ENCODE measurements around the gene CD300C.
A peak's percentile ranks its signal among the peaks of the same experiment; 100 is the strongest.
"Not testable (repeated sequence)": the region's sequence is repeated elsewhere in the genome, so short reads cannot be mapped to it uniquely, and the experiment has no call there.

The CD300C gene

GRCh38 chr17:74539281-74539820, 6.6 kb downstream of the CD300C start:
- intact Hi-C loops (cut with DNase I), result no loop called here
- DNase-seq, result peak in 1 of 10 donors; percentile 47

GRCh38 chr17:74536890-74537289, 9.0 kb downstream of the CD300C start:
- DNase-seq, result no peak
- intact Hi-C loops (cut with DNase I), result no loop called here

- DNase-seq, result peak in 6 of 10 donors; percentile 10 to 87 (median 32)
- intact Hi-C loops (cut with DNase I), result no loop called here
These were observed 13.8 kb downstream of the CD300C start for GRCh38 chr17:74532115-74532514.

GRCh38 chr17:74531231-74531761, 14.6 kb downstream of the CD300C start, which contains the start of gene CD300LB:
CD300LB (minus strand) TSS chr17:74531475; CDS start chr17:74531350, 125 bp downstream.
- DNase-seq, result peak in 3 of 10 donors; percentile 1 to 52 (median 48)
- intact Hi-C loops (cut with DNase I), result no loop called here

GRCh38 chr17:74530831-74531150, 15.1 kb downstream of the CD300C start:
- intact Hi-C loops (cut with DNase I), result no loop called here
- no peak for DNase-seq

GRCh38 chr17:74529243-74529642, 16.7 kb downstream of the CD300C start:
- intact Hi-C loops (cut with DNase I), result no loop called here
- peak in 2 of 10 donors; percentile 21 to 37 for DNase-seq

- peak in 3 of 10 donors; percentile 6 to 30 (median 21) for DNase-seq
- intact Hi-C loops (cut with DNase I), result no loop called here
These were observed 17.3 kb downstream of the CD300C start for GRCh38 chr17:74528491-74529199.

GRCh38 chr17:74527756-74528155, 18.2 kb downstream of the CD300C start:
- peak in 1 of 10 donors; percentile 48 for DNase-seq
- intact Hi-C loops (cut with DNase I), result no loop called here

GRCh38 chr17:74527081-74527480, 18.8 kb downstream of the CD300C start:
- peak in 1 of 10 donors; percentile 26 for DNase-seq
- intact Hi-C loops (cut with DNase I), result no loop called here

- DNase-seq, result no peak
- intact Hi-C loops (cut with DNase I), result no loop called here
These were observed 19.2 kb downstream of the CD300C start for GRCh38 chr17:74526681-74527080.

- intact Hi-C loops (cut with DNase I), result no loop called here
- peak in 2 of 10 donors; percentile 3 to 18 for DNase-seq
These were observed 20.1 kb downstream of the CD300C start for GRCh38 chr17:74525781-74526288.

GRCh38 chr17:74525465-74525725, 20.5 kb downstream of the CD300C start:
- DNase-seq, result no peak
- intact Hi-C loops (cut with DNase I), result no loop called here

GRCh38 chr17:74524653-74525464, 21.1 kb downstream of the CD300C start:
- intact Hi-C loops (cut with DNase I), result no loop called here

GRCh38 chr17:74523308-74523707, 22.6 kb downstream of the CD300C start:
- intact Hi-C loops (cut with DNase I), result no loop called here
- DNase-seq, result no peak

More at GRCh38 chr17:74524653-74525464, 21.1 kb downstream of the CD300C start:
- DNase-seq, result peak in 1 of 10 donors; percentile 52

- peak in 1 of 10 donors; percentile 44 for DNase-seq
- intact Hi-C loops (cut with DNase I), result no loop called here
These were observed 23.4 kb downstream of the CD300C start for GRCh38 chr17:74522381-74523105.

- intact Hi-C loops (cut with DNase I), result no loop called here
- peak in 1 of 10 donors; percentile 47 for DNase-seq
These were observed 24.2 kb downstream of the CD300C start for GRCh38 chr17:74521701-74522201.

GRCh38 chr17:74520790-74521480, 25.0 kb downstream of the CD300C start:
- DNase-seq, result no peak
- intact Hi-C loops (cut with DNase I), result no loop called here

GRCh38 chr17:74520016-74520434, 25.9 kb downstream of the CD300C start:
- intact Hi-C loops (cut with DNase I), result no loop called here
- DNase-seq, result no peak

- intact Hi-C loops (cut with DNase I); DNase-seq: not testable (repeated sequence)
These were observed 27.4 kb downstream of the CD300C start for GRCh38 chr17:74518413-74518981.

Measured in posterior cingulate gyrus (tissue), 11 donors.